ENCODE measurements around the gene RXFP3.

DNA sequence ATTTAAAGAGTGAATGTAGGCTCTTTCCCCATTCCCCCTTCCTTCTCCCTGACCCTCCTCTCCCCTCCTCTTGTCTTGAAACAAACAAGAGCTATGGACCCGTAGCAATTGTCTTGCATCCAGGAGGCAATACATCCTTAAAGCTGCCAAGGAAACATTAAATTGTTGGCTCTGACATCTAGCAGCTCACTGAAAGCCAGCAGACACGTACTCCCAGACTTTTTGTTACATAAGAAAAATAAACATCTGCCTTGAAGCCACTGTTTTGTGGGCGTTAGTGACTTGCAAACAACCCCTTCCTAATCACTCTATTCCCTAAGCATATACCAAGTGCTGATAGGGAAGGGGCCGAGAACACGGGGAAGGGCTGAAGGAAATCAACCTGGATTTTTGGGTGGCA lies 39.7 kb downstream of the RXFP3 start:
- TF ChIP-seq POLR2A (IDR thresholded peaks at IDR 0.05) = no peak
- TF ChIP-seq, protein P1, sequence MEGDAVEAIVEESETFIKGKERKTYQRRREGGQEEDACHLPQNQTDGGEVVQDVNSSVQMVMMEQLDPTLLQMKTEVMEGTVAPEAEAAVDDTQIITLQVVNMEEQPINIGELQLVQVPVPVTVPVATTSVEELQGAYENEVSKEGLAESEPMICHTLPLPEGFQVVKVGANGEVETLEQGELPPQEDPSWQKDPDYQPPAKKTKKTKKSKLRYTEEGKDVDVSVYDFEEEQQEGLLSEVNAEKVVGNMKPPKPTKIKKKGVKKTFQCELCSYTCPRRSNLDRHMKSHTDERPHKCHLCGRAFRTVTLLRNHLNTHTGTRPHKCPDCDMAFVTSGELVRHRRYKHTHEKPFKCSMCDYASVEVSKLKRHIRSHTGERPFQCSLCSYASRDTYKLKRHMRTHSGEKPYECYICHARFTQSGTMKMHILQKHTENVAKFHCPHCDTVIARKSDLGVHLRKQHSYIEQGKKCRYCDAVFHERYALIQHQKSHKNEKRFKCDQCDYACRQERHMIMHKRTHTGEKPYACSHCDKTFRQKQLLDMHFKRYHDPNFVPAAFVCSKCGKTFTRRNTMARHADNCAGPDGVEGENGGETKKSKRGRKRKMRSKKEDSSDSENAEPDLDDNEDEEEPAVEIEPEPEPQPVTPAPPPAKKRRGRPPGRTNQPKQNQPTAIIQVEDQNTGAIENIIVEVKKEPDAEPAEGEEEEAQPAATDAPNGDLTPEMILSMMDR (IDR thresholded peaks at IDR 0.05) = no peak
